Right cardiac atrium (tissue), 5 donors: ENCODE measurements around the gene KIFC1. TPM values are rescaled to one million over a fixed set of nuclear protein-coding genes. Genes with fewer than 3 reads are reported as not detected.
"Not testable (repeated sequence)": the region's sequence is repeated elsewhere in the genome, so short reads cannot be mapped to it uniquely, and the experiment has no call there.

Source experiments
- ATAC-seq, 2 donors: fragments of 200-7000 bp; cut with Tn5 transposase; one replicate each; pipeline versions ENCODE4 v1.8.0 to v1.9.1; 2020; ENCODE audit warnings: moderate library complexity in 2 of 2, mild to moderate bottlenecking in 1 of 2
- DNase-seq, 3 donors: peaks; one replicate each; pipeline ENCODE4 v3.0.0-alpha.2; 2020
- H3K27ac ChIP-seq: one replicate; pipeline ENCODE4 v1.5.1; 2013; ENCODE audit warnings: mild to moderate bottlenecking, low read length, control low read depth, moderate library complexity
- H3K27me3 ChIP-seq: one replicate; pipeline ENCODE4 v1.6.1; 2013; ENCODE audit not compliant: control insufficient read depth, insufficient read depth
- H3K4me1 ChIP-seq: one replicate; pipeline ENCODE4 v1.6.1; 2013; ENCODE audit warnings: low read length; ENCODE audit not compliant: control insufficient read depth, insufficient read depth
- H3K4me3 ChIP-seq: one replicate; pipeline ENCODE4 v1.5.1; 2013; ENCODE audit warnings: low read length, control low read depth
- H3K9me3 ChIP-seq: one replicate; pipeline ENCODE4 v1.6.1; 2013; ENCODE audit warnings: low read length; ENCODE audit not compliant: control insufficient read depth
- WGBS: extraction: QIAGEN DNeasy Blood & Tissue Kit; methylation state at CpG from one replicate; pipeline ENCODE4 v1.1.7; 2013; 5-methylcytosine and 5-hydroxymethylcytosine counted together
- intact Hi-C, 4 donors: fragments of 100-400 bp; cut with DNase I; formaldehyde crosslinking; loops; one replicate each; pipeline versions ENCODE4 v1.11.0 to v1.14.0; 2022 to 2023
- polyA plus RNA-seq: library from polyadenylated mRNA; stranded (reverse); fragments of 200-250 nt; gene quantifications from one replicate; pipeline ENCODE4 v1.2.3, GENCODE V29; 2013
- total RNA-seq, 4 donors: library from RNA; stranded (reverse); fragmentation: NEBNext Ultra II Directional; extraction: Animal tissue kit (Norgen Biotek cat#: 25700); gene quantifications; one replicate each; pipeline ENCODE4 v1.2.1, GENCODE V29; 2021
- donor health status: healthy with polysubstance abuse.
- donor health status: DM: no; HTN: yes; CAD: no.
- donor health status: DM: no; HTN: no; CAD: no.
- donor health status: DM: no; HTN: yes; CAD: no; lungs with severe emphysema.
- donor health status: DM: yes; HTN: yes; CAD: no.

The KIFC1 gene
- total and polyA plus RNA-seq, 5 donors = 0.16 to 1.2 (median 0.88) TPM; not detected in 1

GRCh38 chr6:33398601-33399000 is 7.0 kb downstream of the KIFC1 start:
- H3K27me3 ChIP-seq, H3K4me1 ChIP-seq, H3K4me3 ChIP-seq, H3K9me3 ChIP-seq, intact Hi-C loops, H3K27ac ChIP-seq, DNase-seq, ATAC-seq: not testable (repeated sequence)
- 99% methylated on average over 3 of the region's 3 CpGs for WGBS

- ATAC-seq, H3K4me1 ChIP-seq, H3K9me3 ChIP-seq, DNase-seq, H3K27me3 ChIP-seq, intact Hi-C loops, H3K4me3 ChIP-seq, H3K27ac ChIP-seq: not testable (repeated sequence)
- 96% methylated on average over 6 of the region's 6 CpGs for WGBS
Observed at GRCh38 chr6:33399881-33400280, 8.3 kb downstream of the KIFC1 start.

GRCh38 chr6:33404884-33405283 is 13.3 kb downstream of the KIFC1 start:
- 93% methylated on average over 17 of the region's 17 CpGs for WGBS
- ATAC-seq (no peak), DNase-seq (no peak)
- intact Hi-C loops = no loop called here
- Histone ChIP-seq H3K27ac (no peak overlapping the region), H3K4me1 (no peaks in the 10 kb centered on the region), H3K4me3 (no peak overlapping the region), H3K27me3 (no peaks in the 10 kb centered on the region), H3K9me3 (no peaks in the 10 kb centered on the region)

- no peaks in the 10 kb centered on the region for H3K9me3 ChIP-seq
- intact Hi-C loops = no loop called here
- no peak overlapping the region for H3K27ac ChIP-seq
- DNase-seq (no peak), ATAC-seq (no peak)
- 93% methylated on average over 15 of the region's 15 CpGs for WGBS
- H3K4me3 ChIP-seq = no peak overlapping the region
- no peaks in the 10 kb centered on the region for H3K27me3 ChIP-seq
- no peaks in the 10 kb centered on the region for H3K4me1 ChIP-seq
Observed at GRCh38 chr6:33405386-33405940, 13.8 kb downstream of the KIFC1 start.

- no peak for ATAC-seq
- intact Hi-C loops = no loop called here
- Histone ChIP-seq H3K9me3 (no peaks in the 10 kb centered on the region), H3K4me1 (no peaks in the 10 kb centered on the region), H3K27me3 (no peaks in the 10 kb centered on the region), H3K27ac (no peak overlapping the region), H3K4me3 (no peak overlapping the region)
- DNase-seq = no peak
- WGBS = 95% methylated on average over 17 of the region's 17 CpGs
Observed at GRCh38 chr6:33406126-33406525, 14.5 kb downstream of the KIFC1 start.

- intact Hi-C loops = no loop called here
- no peak overlapping the region for H3K27ac ChIP-seq
- H3K27me3 ChIP-seq = no peaks in the 10 kb centered on the region
- 77% methylated on average over 5 of the region's 5 CpGs for WGBS
- DNase-seq (no peak), ATAC-seq (no peak)
- H3K4me1 ChIP-seq = no peaks in the 10 kb centered on the region
- H3K9me3 ChIP-seq = no peaks in the 10 kb centered on the region
- no peak overlapping the region for H3K4me3 ChIP-seq
Observed at GRCh38 chr6:33407132-33407718, 15.6 kb downstream of the KIFC1 start.

GRCh38 chr6:33410050-33410710 is 18.6 kb downstream of the KIFC1 start:
- Histone ChIP-seq H3K9me3 (no peaks in the 10 kb centered on the region), H3K27me3 (no peaks in the 10 kb centered on the region), H3K4me1 (no peaks in the 10 kb centered on the region), H3K27ac (peak overlapping the region; percentile 63), H3K4me3 (peak overlapping the region; percentile 99)
- intact Hi-C loops = no loop called here
- ATAC-seq = peak; percentile 93
- WGBS = 1% methylated on average over 65 of the region's 65 CpGs
- peak; percentile 99 to 100 (median 99) for DNase-seq

- H3K4me3 ChIP-seq = peak within 1 kb of the TSS; percentile 99
- no peaks in the 10 kb centered on the region for H3K27me3 ChIP-seq
- WGBS = 1% methylated on average over 64 of the region's 67 CpGs
- peak in 2 of 3 donors; percentile 88 to 91 for DNase-seq
- H3K4me1 ChIP-seq = no peaks in the 10 kb centered on the region
- H3K27ac ChIP-seq = peak within 1 kb of the TSS; percentile 99
- intact Hi-C loops = no loop called here
- ATAC-seq = peak; percentile 74 to 76
- no peaks in the 10 kb centered on the region for H3K9me3 ChIP-seq
Observed at GRCh38 chr6:33410711-33411631, 19.3 kb downstream of the KIFC1 start, which contains the start of gene PHF1. Gene PHF1, plus strand, starts transcription at chr6:33411014. Its CDS starts 1,250 bp downstream, at chr6:33412264.

DNA sequence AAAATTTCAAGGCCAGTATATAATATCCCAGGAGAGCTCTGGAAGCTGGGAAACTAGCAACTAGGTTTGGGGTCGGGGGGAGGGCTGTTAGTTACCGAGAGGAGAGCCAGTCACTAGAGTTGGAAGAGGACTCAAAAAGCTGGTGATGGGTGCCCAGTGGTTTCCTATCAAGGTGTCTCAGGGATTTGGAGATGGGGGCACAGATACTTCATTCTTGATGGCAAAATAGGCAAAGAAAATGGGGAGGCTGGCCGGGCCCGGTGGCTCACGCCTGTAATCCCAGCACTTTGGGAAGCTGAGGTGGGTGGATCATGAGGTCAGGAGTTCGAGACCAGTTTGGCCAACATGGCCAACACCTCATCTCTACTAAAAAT is 20.0 kb downstream of the KIFC1 start:
- no peaks in the 10 kb centered on the region for H3K9me3 ChIP-seq
- H3K27me3 ChIP-seq = no peaks in the 10 kb centered on the region
- peak overlapping the region; percentile 24 for H3K27ac ChIP-seq
- WGBS = 47% methylated on average over 6 of the region's 6 CpGs
- ATAC-seq (no peak), DNase-seq (no peak)
- intact Hi-C loops = no loop called here
- peak overlapping the region; percentile 99 for H3K4me3 ChIP-seq
- peaks cover 2% of the 10 kb centered on the region for H3K4me1 ChIP-seq

- no peak overlapping the region for H3K4me3 ChIP-seq
- ATAC-seq = no peak
- 86% methylated on average over 10 of the region's 10 CpGs for WGBS
- peak in 1 of 3 donors; percentile 69 for DNase-seq
- no peak overlapping the region for H3K27ac ChIP-seq
- intact Hi-C loops = no loop called here
- no peaks in the 10 kb centered on the region for H3K27me3 ChIP-seq
- no peaks in the 10 kb centered on the region for H3K9me3 ChIP-seq
- peaks cover 4% of the 10 kb centered on the region for H3K4me1 ChIP-seq
Observed at GRCh38 chr6:33412140-33413009, 20.8 kb downstream of the KIFC1 start.
